ENCODE data around the gene ILKAP. TPM values are rescaled to one million over a fixed set of nuclear protein-coding genes. Genes with fewer than 3 reads are reported as not detected.

The ILKAP gene
- total RNA-seq, 1 experiment from 2014 or later: 53.4 TPM

GRCh38 chr2:238123218-238123971 is 80.1 kb downstream of the ILKAP start:
- RAD21 ChIA-PET (ENCODE audit: low non-redundant PET in 1 of 2, low total read pairs in 2 of 2, uncharacterized antibody in 2 of 2, unreplicated experiment in 2 of 2): no interaction called here
- Histone ChIP-seq H3K4me2 (ENCODE audit: low read length) (no peak overlapping the region), H3K9me3 (ENCODE audit: control insufficient read depth in 1 of 2, insufficient read depth in 1 of 2, low read depth in 1 of 2, low read length in 2 of 2) (peaks cover 0 to 10% of the 10 kb centered on the region in 2 experiments; a peak in 1 of 4 replicates), H3K9me2 (ENCODE audit: insufficient read depth) (no peaks in the 10 kb centered on the region), H3K27me3 (ENCODE audit: insufficient read depth, low read length) (no peaks in the 10 kb centered on the region; the same call in 1 of the 2 replicates), H3K4me3 (replicated peaks in 1 of 2; ENCODE audit: low read depth in 1 of 2, low read length in 2 of 2) (no peak overlapping the region), H4K20me1 (ENCODE audit: insufficient read depth) (no peaks in the 10 kb centered on the region), H3K79me2 (ENCODE audit: insufficient read depth, low read length) (no peaks in the 10 kb centered on the region), H3K27ac (ENCODE audit: low read depth, low read length) (no peak overlapping the region), H2AFZ (ENCODE audit: low read depth, low read length, poor library complexity, severe bottlenecking) (no peak overlapping the region), H3K9ac (ENCODE audit: low read length) (no peak overlapping the region), H3K36me3 (ENCODE audit: control insufficient read depth in 1 of 2, insufficient read depth in 2 of 2, low read length in 2 of 2) (no peaks in the 10 kb centered on the region), H3K4me1 (ENCODE audit: control insufficient read depth in 1 of 2, insufficient read depth in 2 of 2, low read length in 2 of 2) (no peaks in the 10 kb centered on the region)
- TF ChIP-seq ZFX (IDR thresholded peaks at IDR 0.05): no peak
- intact Hi-C loops (cut with micrococcal nuclease): no loop called here
- POLR2A ChIA-PET: no interaction called here
- no TSS peak for BruUV-seq (replicated peaks)
- CTCF ChIA-PET: no interaction called here
- no peak for ATAC-seq
- no peak for DNase-seq (ENCODE audit: low read depth, low spot score)

DNA sequence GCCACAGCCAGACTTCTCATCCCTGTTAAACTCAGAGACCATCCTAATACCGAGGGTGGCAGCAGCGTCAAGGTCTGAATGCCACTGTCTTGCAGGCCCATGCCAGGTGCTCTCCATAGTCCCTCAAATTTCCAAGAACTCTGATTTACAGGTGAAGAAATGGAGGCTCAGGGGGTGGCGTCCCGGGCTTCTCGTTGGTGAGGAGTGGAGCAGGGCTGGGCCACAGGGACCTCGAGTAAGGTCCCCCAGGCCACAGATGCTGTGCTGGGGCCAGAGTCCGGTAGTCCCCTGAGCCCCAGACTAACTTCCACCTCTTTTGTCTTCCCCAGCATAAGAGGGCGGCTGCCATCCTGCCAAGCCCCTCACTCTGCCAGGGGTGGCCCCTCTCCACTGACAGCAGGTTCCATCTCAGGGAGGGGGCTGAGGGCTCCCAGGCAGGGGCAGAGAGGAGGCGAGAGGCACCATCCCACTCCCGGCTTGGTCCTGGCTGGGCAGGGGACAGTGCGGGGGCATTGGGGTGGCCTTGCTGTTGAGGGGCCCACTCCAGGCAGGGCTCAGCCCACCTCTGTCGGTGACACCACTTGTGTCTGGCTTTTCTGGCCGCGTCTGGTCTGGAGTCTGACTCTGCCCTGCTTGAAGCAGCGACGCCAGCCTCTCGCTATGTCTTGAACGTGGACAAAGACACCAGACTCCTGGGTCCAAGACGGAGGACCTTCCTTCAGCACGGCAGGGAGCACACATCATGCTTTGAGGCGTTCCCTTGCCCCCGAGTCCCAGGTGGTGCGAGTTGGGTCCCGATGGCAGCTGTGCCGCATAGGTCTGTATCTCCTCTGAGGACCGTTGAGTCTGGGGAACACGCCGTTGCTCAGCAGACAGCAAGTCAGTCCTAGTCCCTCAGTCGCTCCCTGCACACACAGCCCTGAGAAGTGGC is 80.9 kb downstream of the ILKAP start:
- no peak overlapping the region for H3K4me2 ChIP-seq (ENCODE audit: low read length)
- H3K36me3 ChIP-seq (ENCODE audit: control insufficient read depth in 1 of 2, insufficient read depth in 2 of 2, low read length in 2 of 2): no peaks in the 10 kb centered on the region
- no peak for TF ChIP-seq TCF7L2 (IDR thresholded peaks at IDR 0.05; ENCODE audit: borderline replicate concordance, extremely low read depth, insufficient read depth, insufficient read length)
- TF ChIP-seq FOSL1 (IDR thresholded peaks at IDR 0.05; ENCODE audit: low read depth): no peak
- TF ChIP-seq, protein P1, sequence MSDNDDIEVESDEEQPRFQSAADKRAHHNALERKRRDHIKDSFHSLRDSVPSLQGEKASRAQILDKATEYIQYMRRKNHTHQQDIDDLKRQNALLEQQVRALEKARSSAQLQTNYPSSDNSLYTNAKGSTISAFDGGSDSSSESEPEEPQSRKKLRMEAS (IDR thresholded peaks at IDR 0.05): no peak
- no peak for TF ChIP-seq RAD21 (IDR thresholded peaks at IDR 0.05; ENCODE audit: low read depth)
- no peak for TF ChIP-seq ELF1 (IDR thresholded peaks at IDR 0.05; ENCODE audit: borderline replicate concordance, low read depth)
- no peak for TF ChIP-seq YY1 (IDR thresholded peaks at IDR 0.05; ENCODE audit: extremely low read depth, insufficient replicate concordance, low read depth, low read length)
- TF ChIP-seq CEBPB (IDR thresholded peaks at IDR 0.05; ENCODE audit: low read depth): no peak
- no peak for TF ChIP-seq EGR1 (IDR thresholded peaks at IDR 0.05; ENCODE audit: low read depth)
- TF ChIP-seq SIN3A (IDR thresholded peaks at IDR 0.05; ENCODE audit: low read depth): no peak
- TF ChIP-seq, protein P2, sequence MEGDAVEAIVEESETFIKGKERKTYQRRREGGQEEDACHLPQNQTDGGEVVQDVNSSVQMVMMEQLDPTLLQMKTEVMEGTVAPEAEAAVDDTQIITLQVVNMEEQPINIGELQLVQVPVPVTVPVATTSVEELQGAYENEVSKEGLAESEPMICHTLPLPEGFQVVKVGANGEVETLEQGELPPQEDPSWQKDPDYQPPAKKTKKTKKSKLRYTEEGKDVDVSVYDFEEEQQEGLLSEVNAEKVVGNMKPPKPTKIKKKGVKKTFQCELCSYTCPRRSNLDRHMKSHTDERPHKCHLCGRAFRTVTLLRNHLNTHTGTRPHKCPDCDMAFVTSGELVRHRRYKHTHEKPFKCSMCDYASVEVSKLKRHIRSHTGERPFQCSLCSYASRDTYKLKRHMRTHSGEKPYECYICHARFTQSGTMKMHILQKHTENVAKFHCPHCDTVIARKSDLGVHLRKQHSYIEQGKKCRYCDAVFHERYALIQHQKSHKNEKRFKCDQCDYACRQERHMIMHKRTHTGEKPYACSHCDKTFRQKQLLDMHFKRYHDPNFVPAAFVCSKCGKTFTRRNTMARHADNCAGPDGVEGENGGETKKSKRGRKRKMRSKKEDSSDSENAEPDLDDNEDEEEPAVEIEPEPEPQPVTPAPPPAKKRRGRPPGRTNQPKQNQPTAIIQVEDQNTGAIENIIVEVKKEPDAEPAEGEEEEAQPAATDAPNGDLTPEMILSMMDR (IDR thresholded peaks at IDR 0.05 in 2 of 3, conservative IDR thresholded peaks at IDR 0.05 in 1 of 3; ENCODE audit: borderline replicate concordance in 1 of 3, insufficient read depth in 1 of 3, low read depth in 2 of 3, low read length in 2 of 3): no peak
- no peak for TF ChIP-seq POLR2AphosphoS5 (IDR thresholded peaks at IDR 0.05; ENCODE audit: low read depth, low read length)
- H3K27ac ChIP-seq (ENCODE audit: low read depth, low read length): no peak overlapping the region
- no peak overlapping the region for H3K9ac ChIP-seq (ENCODE audit: low read length)
- no peaks in the 10 kb centered on the region for H3K4me1 ChIP-seq (ENCODE audit: control insufficient read depth in 1 of 2, insufficient read depth in 2 of 2, low read length in 2 of 2)
- no peak for ATAC-seq
- H3K27me3 ChIP-seq (ENCODE audit: insufficient read depth, low read length): no peaks in the 10 kb centered on the region; the same call in 1 of the 2 replicates
- RAD21 ChIA-PET (ENCODE audit: low non-redundant PET in 1 of 2, low total read pairs in 2 of 2, uncharacterized antibody in 2 of 2, unreplicated experiment in 2 of 2): no interaction called here
- POLR2A ChIA-PET: no interaction called here
- H3K9me3 ChIP-seq (ENCODE audit: control insufficient read depth in 1 of 2, insufficient read depth in 1 of 2, low read depth in 1 of 2, low read length in 2 of 2): peaks cover 0 to 10% of the 10 kb centered on the region in 2 experiments; a peak in 1 of 4 replicates
- intact Hi-C loops (cut with micrococcal nuclease): no loop called here
- no peaks in the 10 kb centered on the region for H3K79me2 ChIP-seq (ENCODE audit: insufficient read depth, low read length)
- no TSS peak for BruUV-seq (replicated peaks)
- no peaks in the 10 kb centered on the region for H4K20me1 ChIP-seq (ENCODE audit: insufficient read depth)
- no peak overlapping the region for H2AFZ ChIP-seq (ENCODE audit: low read depth, low read length, poor library complexity, severe bottlenecking)
- no peaks in the 10 kb centered on the region for H3K9me2 ChIP-seq (ENCODE audit: insufficient read depth)
- CTCF ChIA-PET: no interaction called here
- no peak for DNase-seq (ENCODE audit: low read depth, low spot score)
- H3K4me3 ChIP-seq (replicated peaks in 1 of 2; ENCODE audit: low read depth in 1 of 2, low read length in 2 of 2): no peak overlapping the region
